Mesothelial cell of epicardium (in vitro differentiated cells): Measurements from ENCODE around the gene PPP1R9A. TPM values are rescaled to one million over a fixed set of nuclear protein-coding genes. Genes with fewer than 3 reads are reported as not detected.

Experiments used
- DNase-seq, 2 experiments: peaks; one replicate each; pipeline ENCODE4 v3.0.0; 2021; ENCODE audit warnings: low spot score in 2 of 2; ENCODE audit not compliant: unreplicated experiment in 2 of 2
- H3K27ac Mint-ChIP-seq: 2 replicates; pipeline ENCODE4 v1.8.0; 2021; ENCODE audit warnings: mixed read lengths
- H3K27me3 Mint-ChIP-seq: 2 replicates; pipeline ENCODE4 v1.8.0; 2021; ENCODE audit warnings: low read depth, mixed read lengths
- H3K36me3 Mint-ChIP-seq: 2 replicates; pipeline ENCODE4 v1.8.0; 2021; ENCODE audit warnings: mixed read lengths
- H3K4me1 Mint-ChIP-seq: 2 replicates; pipeline ENCODE4 v1.8.0; 2021; ENCODE audit warnings: mixed read lengths
- H3K4me3 Mint-ChIP-seq: 2 replicates; pipeline ENCODE4 v1.8.0; 2021; ENCODE audit warnings: mild to moderate bottlenecking, moderate library complexity, mixed read lengths
- H3K9me3 Mint-ChIP-seq: 2 replicates; pipeline ENCODE4 v1.8.0; 2021; ENCODE audit warnings: mixed read lengths
- CTCF ChIP-seq: fragments of 200-600 bp; sonication (generic); IDR thresholded peaks from one replicate; pipeline ENCODE4 v1.5.0; 2021; ENCODE audit warnings: antibody characterized with exemption; ENCODE audit not compliant: unreplicated experiment
- total RNA-seq: library from RNA; stranded (reverse); gene quantifications from 3 replicates; pipeline ENCODE4 v1.2.1, GENCODE V29; 2021

Gene PPP1R9A
- total RNA-seq, 1 donor from 2014 or later = 39.3 TPM

DNA sequence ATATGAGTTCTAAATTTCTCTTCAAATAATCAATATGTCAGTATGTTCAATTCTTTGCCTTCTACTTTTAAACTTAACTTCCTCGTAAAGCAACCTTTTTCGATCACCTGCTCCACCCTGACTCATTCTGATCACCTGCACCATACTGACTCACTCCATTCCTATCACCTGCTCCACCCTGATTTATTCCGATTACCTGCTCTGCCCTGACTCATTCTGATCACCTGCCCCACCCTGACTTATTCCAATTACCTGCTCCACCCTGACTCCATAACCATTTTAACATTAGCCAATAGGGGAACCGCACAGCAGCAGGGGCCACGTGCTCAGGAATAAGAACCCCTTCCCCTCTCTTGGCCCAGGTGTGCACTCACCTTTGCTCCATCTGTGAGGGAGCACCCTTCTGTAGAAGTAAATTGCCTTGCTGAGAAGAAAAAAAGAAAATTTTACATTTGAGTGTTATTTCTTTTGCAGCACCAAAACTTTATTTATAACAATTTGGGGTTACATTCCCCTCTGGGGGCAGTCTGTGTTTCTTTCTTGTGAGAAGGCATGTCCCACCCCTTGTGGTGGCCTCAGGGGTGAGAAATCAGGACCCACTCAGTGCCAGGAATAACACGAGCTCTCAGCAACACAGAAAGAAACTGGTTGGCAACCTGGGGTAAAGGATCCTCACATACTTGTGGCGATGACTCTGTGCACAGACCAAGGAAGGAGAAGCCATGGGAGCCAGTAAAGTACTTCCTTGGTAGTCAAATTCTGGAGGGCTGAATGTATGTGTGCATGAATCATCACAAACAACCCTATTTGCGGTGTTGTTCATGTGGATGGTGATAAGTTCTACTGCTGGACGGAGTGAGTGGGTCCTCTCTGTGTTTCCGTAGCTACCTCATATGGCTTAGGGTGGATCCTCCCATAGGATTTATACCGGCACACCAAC, 29.4 kb upstream of the PPP1R9A start:
- Mint-ChIP-seq H3K4me3 (no peak overlapping the region), H3K27ac (no peak overlapping the region), H3K36me3 (peaks cover 7% of the 10 kb centered on the region), H3K9me3 (peaks cover 18% of the 10 kb centered on the region), H3K4me1 (no peaks in the 10 kb centered on the region), H3K27me3 (no peaks in the 10 kb centered on the region)
- no peak for DNase-seq
- TF ChIP-seq CTCF = no peak

DNA sequence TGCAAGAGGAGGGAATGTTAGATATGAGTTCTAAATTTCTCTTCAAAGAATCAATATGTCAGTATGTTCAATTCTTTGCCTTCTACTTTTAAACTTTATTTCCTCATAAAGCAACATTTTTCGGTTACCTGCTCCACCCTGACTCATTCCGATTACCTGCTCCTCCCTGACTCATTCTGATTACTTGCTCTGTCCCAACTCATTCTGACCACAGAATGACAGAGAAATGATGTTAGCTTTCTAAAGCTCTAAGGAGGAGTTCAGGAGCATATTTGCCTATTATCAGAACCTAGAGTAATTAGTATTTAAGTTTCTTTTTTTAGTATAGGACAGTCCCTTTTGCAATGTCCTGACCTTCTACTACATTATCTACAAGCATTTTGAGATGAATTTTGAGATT, 24.5 kb upstream of the PPP1R9A start:
- Mint-ChIP-seq H3K27ac (no peak overlapping the region), H3K4me3 (no peak overlapping the region), H3K27me3 (no peaks in the 10 kb centered on the region), H3K36me3 (peaks cover under 1% of the 10 kb centered on the region), H3K4me1 (no peaks in the 10 kb centered on the region), H3K9me3 (peaks cover 11% of the 10 kb centered on the region)
- no peak for TF ChIP-seq CTCF
- no peak for DNase-seq

- no peak for TF ChIP-seq CTCF
Observed at GRCh38 chr7:94883616-94884015, 23.8 kb upstream of the PPP1R9A start.

GRCh38 chr7:94888551-94888950, 18.8 kb upstream of the PPP1R9A start:
- no peak for TF ChIP-seq CTCF
- H3K9me3 Mint-ChIP-seq = peaks cover 5% of the 10 kb centered on the region
- H3K4me3 Mint-ChIP-seq = no peak overlapping the region
- no peaks in the 10 kb centered on the region for H3K27me3 Mint-ChIP-seq
- peak overlapping the region; percentile 56 for H3K27ac Mint-ChIP-seq
- no peaks in the 10 kb centered on the region for H3K36me3 Mint-ChIP-seq
- peaks cover 16% of the 10 kb centered on the region for H3K4me1 Mint-ChIP-seq
- DNase-seq = no peak

More at GRCh38 chr7:94883616-94884015, 23.8 kb upstream of the PPP1R9A start:
- Mint-ChIP-seq H3K4me1 (peaks cover 5% of the 10 kb centered on the region), H3K27me3 (no peaks in the 10 kb centered on the region), H3K27ac (no peak overlapping the region), H3K4me3 (no peak overlapping the region), H3K9me3 (peaks cover 5% of the 10 kb centered on the region), H3K36me3 (no peaks in the 10 kb centered on the region)
- no peak for DNase-seq

DNA sequence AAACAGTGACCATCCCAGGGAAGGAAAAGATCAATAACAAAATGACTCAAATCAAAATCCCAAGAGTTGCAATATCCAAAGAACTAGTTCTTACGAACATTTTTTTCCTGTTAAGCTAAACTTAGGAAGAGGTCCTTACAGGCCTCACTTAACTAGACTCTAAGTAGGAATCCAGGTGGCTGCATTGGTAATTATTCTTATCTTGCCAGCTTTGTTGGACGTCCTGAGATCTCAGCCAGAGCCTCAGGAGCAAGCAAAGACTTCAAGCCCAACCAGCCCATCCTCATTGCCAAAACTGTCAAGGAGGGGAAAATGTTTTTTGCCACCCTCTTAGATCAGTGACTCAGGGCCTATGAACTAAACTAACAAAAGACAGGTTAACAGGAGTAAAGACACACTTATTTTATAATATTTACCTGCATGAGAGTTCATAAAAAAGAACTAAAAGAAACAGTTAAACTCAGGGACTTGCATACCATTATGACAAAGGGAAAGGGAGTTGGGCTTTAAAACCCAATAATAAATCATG, 18.3 kb upstream of the PPP1R9A start:
- Mint-ChIP-seq H3K9me3 (peaks cover 5% of the 10 kb centered on the region), H3K4me3 (no peak overlapping the region), H3K27me3 (no peaks in the 10 kb centered on the region), H3K27ac (peak overlapping the region; percentile 56), H3K36me3 (no peaks in the 10 kb centered on the region), H3K4me1 (peaks cover 16% of the 10 kb centered on the region)
- no peak for TF ChIP-seq CTCF
- no peak for DNase-seq
